H9 (cell line): ENCODE results near the gene STPG3. TPM values are rescaled to one million over a fixed set of nuclear protein-coding genes. Genes with fewer than 3 reads are reported as not detected.

ENCODE experiments used
- DNase-seq: peaks from one replicate; pipeline ENCODE4 v3.0.0-alpha.2; 2017
- H2AFZ ChIP-seq: one replicate; pipeline ENCODE4 v1.6.1; 2013; ENCODE audit warnings: mild to moderate bottlenecking, low read length, control low read depth, moderate library complexity
- H2AK5ac ChIP-seq: 2 replicates; pipeline ENCODE4 v1.6.1; 2013; ENCODE audit warnings: low read length, control low read depth, mixed read lengths; ENCODE audit not compliant: insufficient read length
- H2BK120ac ChIP-seq: one replicate; pipeline ENCODE4 v1.6.1; 2013; ENCODE audit warnings: low read depth, mild to moderate bottlenecking, low read length, control low read depth, inconsistent platforms; ENCODE audit not compliant: poor library complexity, severe bottlenecking
- H2BK12ac ChIP-seq: 2 replicates; pipeline ENCODE4 v1.6.1; 2013; ENCODE audit warnings: low read length, control low read depth, mixed read lengths, low read depth; ENCODE audit not compliant: insufficient read length
- H2BK15ac ChIP-seq: 2 replicates; pipeline ENCODE4 v1.6.1; 2013; ENCODE audit warnings: low read depth, low read length, control low read depth
- H2BK20ac ChIP-seq: one replicate; pipeline ENCODE4 v1.6.1; 2013; ENCODE audit warnings: low read depth, mild to moderate bottlenecking, low read length, control low read depth, inconsistent platforms; ENCODE audit not compliant: poor library complexity, severe bottlenecking
- H2BK5ac ChIP-seq: 2 replicates; pipeline ENCODE4 v1.6.1; 2013; ENCODE audit warnings: low read length, control low read depth, mixed read lengths; ENCODE audit not compliant: insufficient read length
- H3K14ac ChIP-seq: 2 replicates; pipeline ENCODE4 v1.6.1; 2013; ENCODE audit warnings: low read length, control low read depth; ENCODE audit not compliant: insufficient read depth
- H3K18ac ChIP-seq: 2 replicates; pipeline ENCODE4 v1.6.1; 2013; ENCODE audit warnings: low read depth, mild to moderate bottlenecking, mixed read lengths, low read length, control low read depth; ENCODE audit not compliant: insufficient read length
- H3K23ac ChIP-seq: 2 replicates; pipeline ENCODE4 v1.6.1; 2013; ENCODE audit warnings: low read length, control low read depth, mixed read lengths, low read depth; ENCODE audit not compliant: insufficient read length
- H3K23me2 ChIP-seq: 2 replicates; pipeline ENCODE4 v1.6.1; 2013; ENCODE audit warnings: low read depth, mild to moderate bottlenecking, mixed read lengths, low read length, control low read depth; ENCODE audit not compliant: insufficient read length, poor library complexity, severe bottlenecking
- H3K27ac ChIP-seq: 2 replicates; pipeline ENCODE4 v1.5.1; 2013; ENCODE audit warnings: low read length, control low read depth, mixed read lengths, low read depth; ENCODE audit not compliant: insufficient read length
- H3K27me3 ChIP-seq: 2 replicates; pipeline ENCODE4 v1.6.1; 2013; ENCODE audit warnings: low read length, control low read depth, inconsistent platforms; ENCODE audit not compliant: insufficient read depth
- H3K4ac ChIP-seq: 2 replicates; pipeline ENCODE4 v1.6.1; 2013; ENCODE audit warnings: low read depth, mild to moderate bottlenecking, control low read depth, inconsistent platforms, low read length, moderate library complexity
- H3K4me1 ChIP-seq: 2 replicates; pipeline ENCODE4 v1.6.1; 2013; ENCODE audit warnings: low read length, control low read depth, inconsistent platforms; ENCODE audit not compliant: insufficient read depth
- H3K4me2 ChIP-seq: 2 replicates; pipeline ENCODE4 v1.6.1; 2013; ENCODE audit warnings: low read length, control low read depth, mixed read lengths; ENCODE audit not compliant: insufficient read length, insufficient read depth
- H3K56ac ChIP-seq: 2 replicates; pipeline ENCODE4 v1.6.1; 2013; ENCODE audit warnings: low read depth, mild to moderate bottlenecking, mixed read lengths, low read length, control low read depth; ENCODE audit not compliant: insufficient read length
- H3K79me1 ChIP-seq: 2 replicates; pipeline ENCODE4 v1.6.1; 2013; ENCODE audit warnings: low read depth, mild to moderate bottlenecking, moderate library complexity, low read length, control low read depth, inconsistent platforms; ENCODE audit not compliant: insufficient read depth, poor library complexity, severe bottlenecking
- H3K79me2 ChIP-seq: 2 replicates; pipeline ENCODE4 v1.6.1; 2013; ENCODE audit warnings: low read length, control low read depth, inconsistent platforms; ENCODE audit not compliant: insufficient read depth
- H3K9ac ChIP-seq: 2 replicates; pipeline ENCODE4 v1.6.1; 2013; ENCODE audit warnings: low read length, control low read depth, mixed read lengths; ENCODE audit not compliant: insufficient read length; ENCODE audit errors: extremely low read depth
- H3K9me3 ChIP-seq: one replicate; pipeline ENCODE4 v1.6.1; 2013; ENCODE audit warnings: low read depth, low read length, inconsistent platforms; ENCODE audit not compliant: control insufficient read depth
- H3T11ph ChIP-seq: one replicate; pipeline ENCODE4 v1.6.1; 2013; ENCODE audit warnings: mild to moderate bottlenecking, low read length, control low read depth, inconsistent platforms
- H4K20me1 ChIP-seq: one replicate; pipeline ENCODE4 v1.6.1; 2013; ENCODE audit not compliant: control insufficient read depth, insufficient read length, insufficient read depth
- H4K5ac ChIP-seq: 2 replicates; pipeline ENCODE4 v1.6.1; 2013; ENCODE audit warnings: low read depth, mild to moderate bottlenecking, mixed read lengths, low read length, control low read depth; ENCODE audit not compliant: insufficient read length
- H4K8ac ChIP-seq: replicated peaks from 2 replicates; pipeline ENCODE4 v1.6.1; 2013; ENCODE audit warnings: low read length, control low read depth, mixed read lengths, low read depth; ENCODE audit not compliant: insufficient read length
- H4K91ac ChIP-seq: 2 replicates; pipeline ENCODE4 v1.6.1; 2013; ENCODE audit warnings: low read depth, mild to moderate bottlenecking, moderate library complexity, mixed read lengths, low read length, control low read depth; ENCODE audit not compliant: insufficient read length
- H3K27ac Mint-ChIP-seq, 3 experiments: 2 replicates in 2 of 3; 3 replicates in 1 of 3; pipeline ENCODE4 v1.8.0; 2020 to 2021; ENCODE audit warnings: mixed read lengths in 3 of 3, mild to moderate bottlenecking in 1 of 3, moderate library complexity in 1 of 3
- H3K27me3 Mint-ChIP-seq: 2 replicates; pipeline ENCODE4 v1.8.0; 2021; ENCODE audit warnings: low read depth, mild to moderate bottlenecking, moderate library complexity, mixed read lengths
- H3K36me3 Mint-ChIP-seq, 3 experiments: 2 replicates in 2 of 3; 3 replicates in 1 of 3; pipeline ENCODE4 v1.8.0; 2020 to 2021; ENCODE audit warnings: low read depth in 3 of 3, mixed read lengths in 3 of 3; ENCODE audit not compliant: insufficient read depth in 1 of 3
- H3K4me1 Mint-ChIP-seq, 2 experiments: 2 replicates each; pipeline ENCODE4 v1.8.0; 2020; ENCODE audit warnings: mixed read lengths in 2 of 2
- H3K4me3 Mint-ChIP-seq, 2 experiments: 2 replicates in 1 of 2; 3 replicates in 1 of 2; pipeline ENCODE4 v1.8.0; 2020 to 2021; ENCODE audit warnings: mild to moderate bottlenecking in 2 of 2, mixed read lengths in 2 of 2, moderate library complexity in 1 of 2
- H3K9me3 Mint-ChIP-seq, 2 experiments: 2 replicates in 1 of 2; 3 replicates in 1 of 2; pipeline ENCODE4 v1.8.0; 2020; ENCODE audit warnings: mild to moderate bottlenecking in 2 of 2, mixed read lengths in 2 of 2, moderate library complexity in 1 of 2
- WGBS: extraction: QIAGEN DNeasy Blood & Tissue Kit; methylation state at CpG from one replicate; pipeline ENCODE4 v1.1.7; 2013; ENCODE audit warnings: missing lambda C conversion rate, low lambda C conversion rate, mixed read lengths; ENCODE audit not compliant: insufficient read length; ENCODE audit errors: extremely low coverage; 5-methylcytosine and 5-hydroxymethylcytosine counted together
- total RNA-seq: library from RNA; stranded (reverse); gene quantifications from 2 replicates; pipeline ENCODE4 v1.2.1, GENCODE V29; 2021
- TF ChIP-seq, protein P1 (sequence below): fragments of 200-600 bp; sonication (generic); conservative IDR thresholded peaks from 3 replicates; pipeline ENCODE4 v1.8.0; 2021; ENCODE audit warnings: antibody characterized with exemption, mild to moderate bottlenecking

The STPG3 gene
- total RNA-seq, 1 experiment from 2014 or later, result not detected

DNA sequence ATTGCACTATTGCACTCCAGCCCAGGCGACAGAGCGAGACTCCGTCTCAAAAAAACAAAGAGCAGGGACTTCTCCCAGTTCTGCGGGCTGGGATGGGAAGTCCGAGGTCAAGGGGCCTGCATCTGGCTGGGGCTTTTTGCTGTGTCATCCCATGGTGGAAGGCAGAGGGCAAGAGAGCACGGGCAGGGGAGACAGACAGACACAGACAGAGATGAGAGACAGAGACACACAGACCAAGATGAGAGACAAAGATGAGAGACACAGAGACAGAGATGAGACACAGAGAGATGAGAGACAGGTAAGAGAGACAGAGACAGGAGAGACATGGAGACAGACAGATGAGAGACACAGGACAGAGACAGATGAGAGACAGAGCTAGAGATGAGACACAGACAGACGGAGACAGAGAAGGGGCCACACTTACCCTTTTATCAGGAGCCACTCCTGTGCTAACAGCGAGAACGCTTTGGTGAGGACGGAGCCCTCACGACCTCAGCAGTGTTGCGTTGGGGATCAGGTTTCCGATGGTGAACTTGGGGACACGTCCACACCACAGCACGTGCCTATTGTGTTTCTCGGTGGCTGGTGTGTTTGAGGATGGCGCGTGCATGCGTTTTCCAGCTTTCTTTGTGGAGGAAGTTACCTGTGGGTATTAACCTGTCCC, 17.6 kb downstream of the STPG3 start:
- H3K14ac ChIP-seq, result no peak overlapping the region
- no peak overlapping the region for H3K56ac ChIP-seq
- no peaks in the 10 kb centered on the region for H4K20me1 ChIP-seq
- no peaks in the 10 kb centered on the region for H3K79me2 ChIP-seq
- H3K23me2 ChIP-seq, result no peaks in the 10 kb centered on the region
- H3K4ac ChIP-seq, result no peak overlapping the region
- no peak overlapping the region for H3K23ac ChIP-seq
- no peak for DNase-seq
- no peak overlapping the region for H2AFZ ChIP-seq
- H2AK5ac ChIP-seq, result no peak overlapping the region
- H2BK5ac ChIP-seq, result no peak overlapping the region
- no peak overlapping the region for H3K9ac ChIP-seq
- H3K4me1 ChIP-seq, result no peaks in the 10 kb centered on the region
- TF ChIP-seq, protein P1, sequence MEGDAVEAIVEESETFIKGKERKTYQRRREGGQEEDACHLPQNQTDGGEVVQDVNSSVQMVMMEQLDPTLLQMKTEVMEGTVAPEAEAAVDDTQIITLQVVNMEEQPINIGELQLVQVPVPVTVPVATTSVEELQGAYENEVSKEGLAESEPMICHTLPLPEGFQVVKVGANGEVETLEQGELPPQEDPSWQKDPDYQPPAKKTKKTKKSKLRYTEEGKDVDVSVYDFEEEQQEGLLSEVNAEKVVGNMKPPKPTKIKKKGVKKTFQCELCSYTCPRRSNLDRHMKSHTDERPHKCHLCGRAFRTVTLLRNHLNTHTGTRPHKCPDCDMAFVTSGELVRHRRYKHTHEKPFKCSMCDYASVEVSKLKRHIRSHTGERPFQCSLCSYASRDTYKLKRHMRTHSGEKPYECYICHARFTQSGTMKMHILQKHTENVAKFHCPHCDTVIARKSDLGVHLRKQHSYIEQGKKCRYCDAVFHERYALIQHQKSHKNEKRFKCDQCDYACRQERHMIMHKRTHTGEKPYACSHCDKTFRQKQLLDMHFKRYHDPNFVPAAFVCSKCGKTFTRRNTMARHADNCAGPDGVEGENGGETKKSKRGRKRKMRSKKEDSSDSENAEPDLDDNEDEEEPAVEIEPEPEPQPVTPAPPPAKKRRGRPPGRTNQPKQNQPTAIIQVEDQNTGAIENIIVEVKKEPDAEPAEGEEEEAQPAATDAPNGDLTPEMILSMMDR, result no peak
- H3K4me1 Mint-ChIP-seq, result no peaks in the 10 kb centered on the region; a peak in 1 of 4 replicates
- no peak overlapping the region for H3K27ac ChIP-seq
- no peak overlapping the region for H3K18ac ChIP-seq
- H2BK120ac ChIP-seq, result no peak overlapping the region
- no peak overlapping the region for H4K8ac ChIP-seq
- H3K9me3 ChIP-seq, result no peaks in the 10 kb centered on the region
- no CpG with 5 or more reads among the region's 19 CpGs for WGBS
- H4K91ac ChIP-seq, result no peak overlapping the region
- no peak overlapping the region for H3T11ph ChIP-seq
- no peaks in the 10 kb centered on the region for H3K27me3 ChIP-seq
- no peaks in the 10 kb centered on the region for H3K79me1 ChIP-seq
- H3K4me2 ChIP-seq, result no peak overlapping the region
- H3K27ac Mint-ChIP-seq, result peak overlapping the region in 2 of 3 experiments; percentile 3 to 8; a peak in 1 of 7 replicates
- H3K27me3 Mint-ChIP-seq, result no peaks in the 10 kb centered on the region; the same call in 1 of the 2 replicates
- no peak overlapping the region for H2BK12ac ChIP-seq
- H3K4me3 Mint-ChIP-seq, result no peak overlapping the region
- no peak overlapping the region for H2BK15ac ChIP-seq
- H3K36me3 Mint-ChIP-seq, result peaks cover 12 to 59% (median 43%) of the 10 kb centered on the region in 3 experiments; a peak in 6 of 7 replicates
- no peak overlapping the region for H2BK20ac ChIP-seq
- H3K9me3 Mint-ChIP-seq, result no peaks in the 10 kb centered on the region; a peak in 1 of 5 replicates
- no peak overlapping the region for H4K5ac ChIP-seq
